Fibroblast of lung (primary cell): ENCODE measurements around the gene RCN1. TPM values are rescaled to one million over a fixed set of nuclear protein-coding genes. Genes with fewer than 3 reads are reported as not detected.

Experiments used
- DNase-seq, 2 donors: peaks; one replicate each; pipeline versions ENCODE4 v3.0.0 to v3.0.0-alpha.2; 2010; ENCODE audit warnings: low read depth in 2 of 2
- H2AFZ ChIP-seq: 2 replicates; pipeline ENCODE4 v1.5.1; 2012; ENCODE audit warnings: low read length, control low read depth, inconsistent platforms
- H3K27ac ChIP-seq: 2 replicates; pipeline ENCODE4 v1.5.1; 2011; ENCODE audit warnings: low read length, control low read depth; ENCODE audit not compliant: insufficient read depth
- H3K27me3 ChIP-seq: 2 replicates; pipeline ENCODE4 v1.5.1; 2011; ENCODE audit warnings: mild to moderate bottlenecking, low read length; ENCODE audit not compliant: control insufficient read depth, insufficient read depth
- H3K36me3 ChIP-seq: 2 replicates; pipeline ENCODE4 v1.5.1; 2011; ENCODE audit warnings: low read length; ENCODE audit not compliant: control insufficient read depth, insufficient read depth
- H3K4me1 ChIP-seq: 2 replicates; pipeline ENCODE4 v1.5.1; 2011; ENCODE audit warnings: low read length; ENCODE audit not compliant: control insufficient read depth, insufficient read depth; ENCODE audit errors: extremely low read depth
- H3K4me2 ChIP-seq: 2 replicates; pipeline ENCODE4 v1.5.1; 2011; ENCODE audit warnings: low read length, control low read depth; ENCODE audit not compliant: insufficient read depth; ENCODE audit errors: extremely low read depth
- H3K4me3 ChIP-seq, 4 experiments: fragments of 200-600 bp in 1 of 4; sonication (generic) in 1 of 4; replicated peaks in 1 of 4; 2 replicates each; pipeline ENCODE4 v1.5.1; 2011 to 2016; ENCODE audit warnings: low read length in 4 of 4, low read depth in 3 of 4, mild to moderate bottlenecking in 3 of 4, control low read depth in 2 of 4, inconsistent platforms in 1 of 4, mixed read lengths in 1 of 4; ENCODE audit not compliant: insufficient read depth in 1 of 4; ENCODE audit errors: control extremely low read depth in 1 of 4
- H3K79me2 ChIP-seq: 2 replicates; pipeline ENCODE4 v1.5.1; 2012; ENCODE audit warnings: mild to moderate bottlenecking, low read length, inconsistent platforms; ENCODE audit not compliant: control insufficient read depth, insufficient read depth
- H3K9ac ChIP-seq: 2 replicates; pipeline ENCODE4 v1.5.1; 2011; ENCODE audit warnings: mild to moderate bottlenecking, low read length, control low read depth; ENCODE audit not compliant: insufficient read depth
- H3K9me3 ChIP-seq: 2 replicates; pipeline ENCODE4 v1.5.1; 2012; ENCODE audit warnings: low read depth, low read length; ENCODE audit not compliant: control insufficient read depth, insufficient read depth
- H4K20me1 ChIP-seq: 2 replicates; pipeline ENCODE4 v1.5.1; 2011; ENCODE audit warnings: low read length; ENCODE audit not compliant: control insufficient read depth, insufficient read depth; ENCODE audit errors: extremely low read depth
- EZH2 ChIP-seq: IDR thresholded peaks from 2 replicates; pipeline ENCODE4 v1.5.1; 2012; ENCODE audit warnings: low read length, control low read depth, mild to moderate bottlenecking; ENCODE audit errors: missing control alignments
- polyA plus RNA-seq, 2 donors: library from polyadenylated mRNA; depleted of rRNA in 1 of 2; stranded (reverse) in 1 of 2; unstranded in 1 of 2; fragments of >200 nt; gene quantifications; 2 replicates each; pipeline ENCODE4 v1.2.1, GENCODE V29; 2011 to 2012; ENCODE audit warnings: missing spikeins in 1 of 2
- total RNA-seq: library from RNA; depleted of rRNA; stranded (reverse); fragments of >200 nt; gene quantifications from 2 replicates; pipeline ENCODE4 v1.2.1, GENCODE V29; 2014
- TF ChIP-seq, protein P1 (sequence below), 2 donors: IDR thresholded peaks in 1 of 2; conservative IDR thresholded peaks in 1 of 2; 1 replicate in 1 of 2; 2 replicates in 1 of 2; pipeline ENCODE4 v1.5.1; 2011 to 2012; ENCODE audit warnings: low read length in 2 of 2, control low read depth in 1 of 2, inconsistent platforms in 1 of 2, low read depth in 1 of 2, mild to moderate bottlenecking in 1 of 2

RCN1 gene
- total and polyA plus RNA-seq, 2 donors (not counting 1 experiment from before 2014, with no cell fraction given): 371 to 436 TPM

GRCh38 chr11:32110795-32111194 lies 19.9 kb downstream of the RCN1 start:
- Histone ChIP-seq H3K4me1 (no peaks in the 10 kb centered on the region), H3K27me3 (no peaks in the 10 kb centered on the region), H3K36me3 (peaks cover 2% of the 10 kb centered on the region), H2AFZ (no peak overlapping the region), H4K20me1 (no peaks in the 10 kb centered on the region), H3K27ac (no peak overlapping the region), H3K4me3 (no peak overlapping the region), H3K79me2 (no peaks in the 10 kb centered on the region), H3K4me2 (no peak overlapping the region), H3K9me3 (no peaks in the 10 kb centered on the region), H3K9ac (no peak overlapping the region)
- TF ChIP-seq, protein P1, sequence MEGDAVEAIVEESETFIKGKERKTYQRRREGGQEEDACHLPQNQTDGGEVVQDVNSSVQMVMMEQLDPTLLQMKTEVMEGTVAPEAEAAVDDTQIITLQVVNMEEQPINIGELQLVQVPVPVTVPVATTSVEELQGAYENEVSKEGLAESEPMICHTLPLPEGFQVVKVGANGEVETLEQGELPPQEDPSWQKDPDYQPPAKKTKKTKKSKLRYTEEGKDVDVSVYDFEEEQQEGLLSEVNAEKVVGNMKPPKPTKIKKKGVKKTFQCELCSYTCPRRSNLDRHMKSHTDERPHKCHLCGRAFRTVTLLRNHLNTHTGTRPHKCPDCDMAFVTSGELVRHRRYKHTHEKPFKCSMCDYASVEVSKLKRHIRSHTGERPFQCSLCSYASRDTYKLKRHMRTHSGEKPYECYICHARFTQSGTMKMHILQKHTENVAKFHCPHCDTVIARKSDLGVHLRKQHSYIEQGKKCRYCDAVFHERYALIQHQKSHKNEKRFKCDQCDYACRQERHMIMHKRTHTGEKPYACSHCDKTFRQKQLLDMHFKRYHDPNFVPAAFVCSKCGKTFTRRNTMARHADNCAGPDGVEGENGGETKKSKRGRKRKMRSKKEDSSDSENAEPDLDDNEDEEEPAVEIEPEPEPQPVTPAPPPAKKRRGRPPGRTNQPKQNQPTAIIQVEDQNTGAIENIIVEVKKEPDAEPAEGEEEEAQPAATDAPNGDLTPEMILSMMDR (conservative IDR thresholded peaks at IDR 0.05 in 1 of 2, IDR thresholded peaks at IDR 0.05 in 1 of 2; ENCODE audit: low read depth in 1 of 2, low read length in 2 of 2): no peak
- no peak for TF ChIP-seq EZH2
- DNase-seq: no peak

DNA sequence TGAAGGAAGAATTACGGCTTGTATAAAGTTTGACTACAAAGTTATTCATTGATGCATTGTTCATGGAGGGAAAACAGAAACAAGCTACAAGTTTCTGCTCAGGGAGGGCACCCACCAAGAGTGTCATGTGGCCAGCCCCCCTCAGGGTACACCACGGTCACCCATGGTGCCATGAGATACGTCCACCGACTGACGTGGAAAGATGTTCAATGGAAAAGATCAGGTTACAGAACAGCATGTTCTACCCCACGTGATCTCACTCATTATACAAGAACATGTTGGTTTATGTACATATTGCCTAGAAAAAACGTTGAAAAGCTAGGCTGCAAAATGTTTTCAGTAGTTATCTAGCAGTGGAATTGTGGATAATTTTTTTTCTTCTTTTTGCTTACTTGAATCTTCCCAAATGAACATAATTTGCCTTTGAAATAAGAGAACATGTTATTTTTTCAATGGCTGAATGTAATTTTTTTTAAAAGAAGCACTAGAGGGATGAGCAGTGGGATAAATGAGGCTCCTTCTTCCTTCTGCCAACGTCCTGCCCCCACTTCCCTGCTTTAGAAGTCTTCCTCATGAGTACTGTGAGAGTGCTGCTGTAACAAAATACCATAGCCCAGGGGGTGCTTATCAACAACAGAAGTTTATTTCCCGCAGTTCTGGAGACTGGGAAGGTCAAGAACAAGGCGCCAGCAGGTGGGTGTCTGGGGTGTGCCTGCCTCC lies 22.5 kb downstream of the RCN1 start:
- Histone ChIP-seq H3K27ac (no peak overlapping the region), H3K36me3 (no peaks in the 10 kb centered on the region), H3K4me3 (no peak overlapping the region), H4K20me1 (no peaks in the 10 kb centered on the region), H3K9me3 (no peaks in the 10 kb centered on the region), H3K4me2 (no peak overlapping the region), H3K4me1 (peaks cover under 1% of the 10 kb centered on the region), H2AFZ (no peak overlapping the region), H3K79me2 (no peaks in the 10 kb centered on the region), H3K9ac (no peak overlapping the region), H3K27me3 (no peaks in the 10 kb centered on the region)
- no peak for TF ChIP-seq EZH2
- TF ChIP-seq, protein P1 (conservative IDR thresholded peaks at IDR 0.05 in 1 of 2, IDR thresholded peaks at IDR 0.05 in 1 of 2; ENCODE audit: low read depth in 1 of 2, low read length in 2 of 2): no peak
- peak in 1 of 2 donors; percentile 93 for DNase-seq

GRCh38 chr11:32113920-32114203 lies 23.0 kb downstream of the RCN1 start:
- no peaks in the 10 kb centered on the region for H3K36me3 ChIP-seq
- no peak overlapping the region for H2AFZ ChIP-seq
- no peaks in the 10 kb centered on the region for H3K27me3 ChIP-seq
- no peak overlapping the region for H3K9ac ChIP-seq
- no peak overlapping the region for H3K4me2 ChIP-seq
- TF ChIP-seq EZH2: no peak
- TF ChIP-seq, protein P1 (conservative IDR thresholded peaks at IDR 0.05 in 1 of 2, IDR thresholded peaks at IDR 0.05 in 1 of 2; ENCODE audit: low read depth in 1 of 2, low read length in 2 of 2): no peak
- H4K20me1 ChIP-seq: no peaks in the 10 kb centered on the region
- H3K4me1 ChIP-seq: peaks cover 3% of the 10 kb centered on the region
- H3K27ac ChIP-seq: no peak overlapping the region
- no peaks in the 10 kb centered on the region for H3K79me2 ChIP-seq
- no peak overlapping the region for H3K4me3 ChIP-seq
- DNase-seq: no peak
- H3K9me3 ChIP-seq: no peaks in the 10 kb centered on the region
